Neural progenitor cell (in vitro differentiated cells): ENCODE data around the gene SMC3.

Experiments
- CTCF ChIP-seq: fragments of 200-600 bp; sonication (generic); IDR thresholded peaks from 2 replicates; pipeline ENCODE4 v1.5.1; 2017; ENCODE audit warnings: antibody characterized with exemption, mild to moderate bottlenecking
- EZH2 ChIP-seq: fragments of 200-600 bp; sonication (generic); IDR thresholded peaks from 2 replicates; pipeline ENCODE4 v1.6.1; 2017; ENCODE audit warnings: antibody characterized with exemption, mild to moderate bottlenecking, moderate library complexity
- EZH2phosphoT487 ChIP-seq: fragments of 200-600 bp; sonication (generic); IDR thresholded peaks from 2 replicates; pipeline ENCODE4 v1.6.1; 2017; ENCODE audit warnings: antibody characterized with exemption

- no peak for TF ChIP-seq CTCF
- TF ChIP-seq EZH2phosphoT487 = no peak
- TF ChIP-seq EZH2 = no peak
These were observed 73.8 kb downstream of the SMC3 start for GRCh38 chr10:110641256-110641655.
